Stomach (tissue), 9 donors: Measurements from ENCODE around the gene ERCC5. TPM values are rescaled to one million over a fixed set of nuclear protein-coding genes. Genes with fewer than 3 reads are reported as not detected.

ENCODE experiments used
- DNase-seq, 2 donors: peaks; one replicate each; pipeline versions ENCODE4 v3.0.0 to v3.0.0-alpha.2; 2013 to 2019
- H3K27ac ChIP-seq, 5 donors: fragments of 200-600 bp in 4 of 5; sonication (generic) in 4 of 5; one replicate each; pipeline ENCODE4 v1.5.1; 2013 to 2019; ENCODE audit warnings: mild to moderate bottlenecking in 1 of 5, moderate library complexity in 1 of 5
- H3K27me3 ChIP-seq, 3 donors: fragments of 200-600 bp; sonication (generic); one replicate each; pipeline ENCODE4 v1.5.1; 2017 to 2019; ENCODE audit warnings: mixed run types in 1 of 3
- H3K36me3 ChIP-seq, 4 donors: fragments of 200-600 bp; sonication (generic); 1 replicate in 3 of 4; 2 replicates in 1 of 4; pipeline ENCODE4 v1.5.1; 2016 to 2019
- H3K4me1 ChIP-seq, 4 donors: fragments of 200-600 bp; sonication (generic); one replicate each; pipeline ENCODE4 v1.5.1; 2016 to 2019
- H3K4me3 ChIP-seq, 4 donors: fragments of 200-600 bp; sonication (generic) in 3 of 4; one replicate each; pipeline ENCODE4 v1.5.1; 2016 to 2019; ENCODE audit warnings: mild to moderate bottlenecking in 1 of 4
- H3K9me3 ChIP-seq, 4 donors: fragments of 200-600 bp; sonication (generic); one replicate each; pipeline ENCODE4 v1.5.1; 2016 to 2019
- CTCF ChIP-seq, 7 experiments: fragments of 450-650 bp in 4 of 7; fragments of 200-600 bp in 3 of 7; sonication (generic) in 3 of 7; IDR thresholded peaks; one replicate each; pipeline ENCODE4 v1.5.1; 2016 to 2019; ENCODE audit warnings: antibody characterized with exemption in 7 of 7, control low read depth in 2 of 7, mild to moderate bottlenecking in 1 of 7
- EP300 ChIP-seq: sonication (generic); formaldehyde crosslinking; IDR thresholded peaks from one replicate; pipeline ENCODE4 v1.6.1; 2017; ENCODE audit warnings: antibody characterized with exemption
- POLR2A ChIP-seq, 4 donors: fragments of 450-650 bp; IDR thresholded peaks; one replicate each; pipeline ENCODE4 v1.6.1; 2016; ENCODE audit warnings: antibody characterized with exemption in 4 of 4, control low read depth in 2 of 4, mild to moderate bottlenecking in 1 of 4, moderate library complexity in 1 of 4
- POLR2AphosphoS5 ChIP-seq, 3 donors: sonication (generic); formaldehyde crosslinking; IDR thresholded peaks; one replicate each; pipeline ENCODE4 v1.6.1; 2016; ENCODE audit warnings: antibody characterized with exemption in 3 of 3
- WGBS, 5 donors: extraction: QIAGEN DNeasy Blood & Tissue Kit in 3 of 5; methylation state at CpG; one replicate each; pipeline versions ENCODE4 v1.1.5 to v1.1.7; 2013 to 2018; 5-methylcytosine and 5-hydroxymethylcytosine counted together
- intact Hi-C: fragments of 100-400 bp; cut with DNase I; formaldehyde crosslinking; loops from one replicate; pipeline ENCODE4 v1.15.1; 2023; ENCODE audit warnings: low total_unique reads
- polyA plus RNA-seq, 3 donors: library from polyadenylated mRNA; stranded (reverse); fragments of 200-250 nt; gene quantifications; one replicate each; pipeline ENCODE4 v1.2.3, GENCODE V29; 2013
- total RNA-seq, 5 donors: library from RNA; depleted of rRNA; stranded (reverse); fragments of >200 nt; gene quantifications; one replicate each; pipeline versions ENCODE4 v1.1.0 to v1.2.3, GENCODE V29; 2014 to 2016
- donor health status: healthy with polysubstance abuse.
- donor health status: Bipolar disorder and iron deficiency.
- donor health status: healthy.

The ERCC5 gene
- total and polyA plus RNA-seq, 8 donors = 36.7 to 348 (median 56.3) TPM

- 80 to 96% (median 92%) methylated on average over 5 of the region's 5 CpGs for WGBS, 5 donors
- no peak for DNase-seq
- peaks cover 0 to 1% (median 0%) of the 10 kb centered on the region in 4 donors for H3K4me1 ChIP-seq
Observed at GRCh38 chr13:102839462-102839861, 6.4 kb upstream of the ERCC5 start.

GRCh38 chr13:102845289-102845629, 573 bp upstream of the ERCC5 start:
- DNase-seq = no peak
- WGBS, 5 donors = 1 to 2% (median 1%) methylated on average over 13 of the region's 13 CpGs
- intact Hi-C loops = loop anchor here (10.0 kb wide), 1 partner anchor 260 kb away; no protein-coding TSS in a partner anchor
- H3K36me3 ChIP-seq = peaks cover 0 to 13% (median 7%) of the 10 kb centered on the region in 4 donors
- H3K27me3 ChIP-seq = no peaks in the 10 kb centered on the region
- peak overlapping the region; percentile 83 to 97 (median 89) for H3K4me3 ChIP-seq
- H3K27ac ChIP-seq = peak overlapping the region; percentile 97 to 100 (median 98)
- peaks cover 7 to 43% (median 26%) of the 10 kb centered on the region in 4 donors for H3K4me1 ChIP-seq
- no peak for TF ChIP-seq POLR2AphosphoS5 (IDR thresholded peaks at IDR 0.05)
- no peak for TF ChIP-seq CTCF (IDR thresholded peaks at IDR 0.05)
- no peak for TF ChIP-seq EP300
- no peak for TF ChIP-seq POLR2A (IDR thresholded peaks at IDR 0.05)
- H3K9me3 ChIP-seq = no peaks in the 10 kb centered on the region

More at GRCh38 chr13:102839462-102839861, 6.4 kb upstream of the ERCC5 start:
- Histone ChIP-seq H3K9me3 (no peaks in the 10 kb centered on the region), H3K27me3 (no peaks in the 10 kb centered on the region), H3K36me3 (peaks cover 18 to 63% (median 54%) of the 10 kb centered on the region in 4 donors), H3K27ac (no peak overlapping the region), H3K4me3 (no peak overlapping the region)
- intact Hi-C loops = no loop called here
- no peak for TF ChIP-seq CTCF (IDR thresholded peaks at IDR 0.05)
- no peak for TF ChIP-seq POLR2A (IDR thresholded peaks at IDR 0.05)
- no peak for TF ChIP-seq EP300
- TF ChIP-seq POLR2AphosphoS5 (IDR thresholded peaks at IDR 0.05) = no peak

- TF ChIP-seq POLR2AphosphoS5 (IDR thresholded peaks at IDR 0.05) (peak in 1 of 3 donors; percentile 5), POLR2A (IDR thresholded peaks at IDR 0.05) (no peak), CTCF (IDR thresholded peaks at IDR 0.05) (no peak), EP300 (no peak)
- H3K27me3 ChIP-seq = no peaks in the 10 kb centered on the region
- peaks cover 7 to 50% (median 29%) of the 10 kb centered on the region in 4 donors for H3K4me1 ChIP-seq
- H3K9me3 ChIP-seq = no peaks in the 10 kb centered on the region
- DNase-seq = peak; percentile 40 to 69
- peak overlapping the region; percentile 97 to 100 (median 98) for H3K27ac ChIP-seq
- H3K36me3 ChIP-seq = peaks cover 0 to 16% (median 8%) of the 10 kb centered on the region in 4 donors
- intact Hi-C loops = loop anchor here (10.0 kb wide), 1 partner anchor 262 kb away; no protein-coding TSS in a partner anchor
- peak overlapping the region; percentile 83 to 97 (median 89) for H3K4me3 ChIP-seq
- 0 to 1% (median 0%) methylated on average over 28 to 31 of the region's 31 CpGs for WGBS, 5 donors
Observed at GRCh38 chr13:102846261-102847015, 606 bp downstream of the ERCC5 start.

- Histone ChIP-seq H3K9me3 (no peaks in the 10 kb centered on the region), H3K36me3 (peaks cover 0 to 16% (median 15%) of the 10 kb centered on the region in 4 donors), H3K4me1 (peaks cover 7 to 50% (median 29%) of the 10 kb centered on the region in 4 donors), H3K4me3 (peak overlapping the region; percentile 83 to 97 (median 89)), H3K27me3 (no peaks in the 10 kb centered on the region), H3K27ac (peak overlapping the region in 4 of 5 donors; percentile 97 to 100 (median 98))
- no peak for TF ChIP-seq POLR2A (IDR thresholded peaks at IDR 0.05)
- TF ChIP-seq EP300 = no peak
- peak in 5 of 7 experiments; percentile 42 to 67 (median 54) for TF ChIP-seq CTCF (IDR thresholded peaks at IDR 0.05)
- intact Hi-C loops = loop anchor here (10.0 kb wide), 1 partner anchor 263 kb away; no protein-coding TSS in a partner anchor
- 16 to 21% (median 18%) methylated on average over 12 of the region's 12 CpGs for WGBS, 5 donors
- DNase-seq = peak in 1 of 2 donors; percentile 70
Observed at GRCh38 chr13:102847272-102848234, 1.7 kb downstream of the ERCC5 start.
